Breast epithelium (tissue), 3 donors: ENCODE data around the gene BDP1.

Source experiments
- CTCF ChIP-seq, 3 donors: fragments of 450-650 bp; IDR thresholded peaks; one replicate each; pipeline ENCODE4 v1.5.1; 2016 to 2017; ENCODE audit warnings: antibody characterized with exemption in 3 of 3, mild to moderate bottlenecking in 3 of 3, moderate library complexity in 3 of 3
- POLR2A ChIP-seq: fragments of 450-650 bp; IDR thresholded peaks from one replicate; pipeline ENCODE4 v1.6.1; 2016; ENCODE audit warnings: antibody characterized with exemption, mild to moderate bottlenecking, moderate library complexity

GRCh38 chr5:71591100-71591499, 135.6 kb downstream of the BDP1 start:
- TF ChIP-seq CTCF (IDR thresholded peaks at IDR 0.05) (no peak), POLR2A (no peak)
